ENCODE results near the gene LGR6. TPM values are rescaled to one million over a fixed set of nuclear protein-coding genes. Genes with fewer than 3 reads are reported as not detected.

LGR6 gene
- total RNA-seq, 1 experiment from 2014 or later, result 1.0 TPM

- no peak overlapping the region for H3T11ph ChIP-seq (ENCODE audit: low read length)
- no peak overlapping the region for H4K5ac ChIP-seq (ENCODE audit: insufficient read length, low read depth, low read length)
- H2BK15ac ChIP-seq (ENCODE audit: low read depth, low read length), result no peak overlapping the region
- H2AFZ ChIP-seq (ENCODE audit: low read length), result no peak overlapping the region
- H3K4ac ChIP-seq (ENCODE audit: low read depth, low read length), result no peak overlapping the region
- no peak overlapping the region for H3K27ac ChIP-seq (ENCODE audit: insufficient read length, low read depth, low read length)
- no peak overlapping the region for H2BK120ac ChIP-seq (ENCODE audit: low read depth, low read length, poor library complexity, severe bottlenecking)
- H4K20me1 ChIP-seq (ENCODE audit: control insufficient read depth, insufficient read depth, insufficient read length), result no peaks in the 10 kb centered on the region
- Mint-ChIP-seq H3K27me3 (ENCODE audit: low read depth) (peaks cover 2% of the 10 kb centered on the region; the same call in 1 of the 2 replicates), H3K4me3 (no peak overlapping the region), H3K9me3 (no peaks in the 10 kb centered on the region), H3K27ac (no peak overlapping the region), H3K36me3 (ENCODE audit: insufficient read depth in 1 of 3, low read depth in 3 of 3) (no peaks in the 10 kb centered on the region), H3K4me1 (peaks cover 13 to 17% of the 10 kb centered on the region in 2 experiments)
- no peak for DNase-seq
- H3K18ac ChIP-seq (ENCODE audit: insufficient read length, low read depth, low read length), result no peak overlapping the region
- no peak overlapping the region for H2BK12ac ChIP-seq (ENCODE audit: insufficient read length, low read depth, low read length)
- H4K91ac ChIP-seq (ENCODE audit: insufficient read length, low read depth, low read length), result no peak overlapping the region
- H3K79me2 ChIP-seq (ENCODE audit: insufficient read depth, low read length), result no peaks in the 10 kb centered on the region
- no peak overlapping the region for H3K14ac ChIP-seq (ENCODE audit: insufficient read depth, low read length)
- H3K23ac ChIP-seq (ENCODE audit: insufficient read length, low read depth, low read length), result no peak overlapping the region
- no peak overlapping the region for H2AK5ac ChIP-seq (ENCODE audit: insufficient read length, low read length)
- H2BK5ac ChIP-seq (ENCODE audit: insufficient read length, low read length), result no peak overlapping the region
- no peak for TF ChIP-seq CTCF (conservative IDR thresholded peaks at IDR 0.05)
- no peaks in the 10 kb centered on the region for H3K9me3 ChIP-seq (ENCODE audit: control insufficient read depth, low read depth, low read length)
- WGBS (ENCODE audit: extremely low coverage, insufficient read length, low lambda C conversion rate), result no CpG with 5 or more reads among the region's 13 CpGs
- H3K9ac ChIP-seq (ENCODE audit: extremely low read depth, insufficient read length, low read length), result no peak overlapping the region
- H3K27me3 ChIP-seq (ENCODE audit: insufficient read depth, low read length), result no peaks in the 10 kb centered on the region
- H2BK20ac ChIP-seq (ENCODE audit: low read depth, low read length, poor library complexity, severe bottlenecking), result no peak overlapping the region
- no peaks in the 10 kb centered on the region for H3K4me1 ChIP-seq (ENCODE audit: insufficient read depth, low read length)
- H3K56ac ChIP-seq (ENCODE audit: insufficient read length, low read depth, low read length), result no peak overlapping the region
- no peak overlapping the region for H3K4me2 ChIP-seq (ENCODE audit: insufficient read depth, insufficient read length, low read length)
- no peaks in the 10 kb centered on the region for H3K79me1 ChIP-seq (ENCODE audit: insufficient read depth, low read depth, low read length, poor library complexity, severe bottlenecking)
- H4K8ac ChIP-seq (replicated peaks; ENCODE audit: insufficient read length, low read depth, low read length), result no peak overlapping the region
- no peaks in the 10 kb centered on the region for H3K23me2 ChIP-seq (ENCODE audit: insufficient read length, low read depth, low read length, poor library complexity, severe bottlenecking)
Measured at GRCh38 chr1:202203238-202204039, 9.8 kb downstream of the LGR6 start.

All from H9 (cell line).